GM19240 (cell line): ENCODE results near the gene COTL1.
"Not testable (repeated sequence)": the region's sequence is repeated elsewhere in the genome, so short reads cannot be mapped to it uniquely, and the experiment has no call there.

Experiments used
- DNase-seq: peaks from one replicate; pipeline ENCODE4 v3.0.0; 2011; ENCODE audit warnings: low spot score; ENCODE audit not compliant: insufficient read length

Gene COTL1

GRCh38 chr16:84572096-84572495, 45.8 kb downstream of the COTL1 start:
- DNase-seq, result no peak

DNA sequence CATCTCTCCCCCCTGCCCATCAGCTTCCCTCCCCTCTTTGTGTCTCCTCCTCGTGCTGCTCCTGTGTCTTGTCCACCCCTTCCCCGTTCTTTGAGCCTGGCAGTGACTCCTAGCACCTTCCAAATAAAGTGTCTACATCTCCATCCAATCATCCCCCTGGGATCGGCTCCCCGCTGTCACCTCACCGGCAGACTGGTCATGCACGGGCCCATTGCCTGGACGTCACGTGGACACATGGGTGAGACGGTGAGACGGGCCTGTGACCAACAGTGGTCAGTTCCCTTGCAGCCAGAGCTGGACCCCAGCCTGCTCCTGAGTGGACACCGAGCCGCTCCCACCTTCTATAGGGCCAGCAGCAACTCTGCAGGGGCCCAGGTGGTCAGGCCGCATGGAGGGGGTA, 46.4 kb downstream of the COTL1 start:
- no peak for DNase-seq

DNA sequence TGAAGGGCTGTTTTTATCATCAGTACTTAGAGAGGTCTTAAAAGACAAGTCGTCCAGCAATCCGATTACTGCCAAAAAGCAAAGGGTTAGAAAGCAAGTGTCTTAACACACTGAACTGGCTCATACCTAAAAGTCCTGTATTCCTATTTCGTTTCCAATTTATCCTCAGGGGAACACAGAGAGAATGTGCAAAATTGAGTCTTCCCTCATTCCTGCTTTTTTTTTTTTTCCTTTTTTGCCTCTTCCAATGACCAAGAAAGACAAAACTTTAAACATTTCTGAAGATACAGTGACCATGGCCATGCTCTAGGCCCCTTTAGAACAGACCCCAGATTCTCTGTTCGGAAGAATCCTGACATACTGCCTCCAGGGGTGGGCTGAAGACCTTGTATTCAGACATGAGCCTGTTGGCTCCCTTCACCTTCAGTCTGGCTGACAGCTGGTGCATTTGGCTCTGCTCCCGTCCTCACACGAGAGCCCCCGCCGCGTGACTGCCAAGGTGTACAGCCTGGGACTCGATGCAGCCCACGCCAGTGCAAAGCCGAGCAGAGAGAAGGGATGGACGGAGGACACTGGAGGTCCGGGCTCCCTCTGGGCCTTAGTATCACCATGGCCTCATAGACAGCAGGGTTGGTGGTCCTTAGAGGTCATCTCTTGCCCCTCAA, 47.0 kb downstream of the COTL1 start:
- no peak for DNase-seq

GRCh38 chr16:84569382-84569987, 48.4 kb downstream of the COTL1 start:
- no peak for DNase-seq

- no peak for DNase-seq
Measured at GRCh38 chr16:84568066-84568465, 49.8 kb downstream of the COTL1 start.

- DNase-seq, result no peak
Measured at GRCh38 chr16:84567286-84567962, 50.5 kb downstream of the COTL1 start.

- no peak for DNase-seq
Measured at GRCh38 chr16:84566545-84567257, 51.2 kb downstream of the COTL1 start.

DNA sequence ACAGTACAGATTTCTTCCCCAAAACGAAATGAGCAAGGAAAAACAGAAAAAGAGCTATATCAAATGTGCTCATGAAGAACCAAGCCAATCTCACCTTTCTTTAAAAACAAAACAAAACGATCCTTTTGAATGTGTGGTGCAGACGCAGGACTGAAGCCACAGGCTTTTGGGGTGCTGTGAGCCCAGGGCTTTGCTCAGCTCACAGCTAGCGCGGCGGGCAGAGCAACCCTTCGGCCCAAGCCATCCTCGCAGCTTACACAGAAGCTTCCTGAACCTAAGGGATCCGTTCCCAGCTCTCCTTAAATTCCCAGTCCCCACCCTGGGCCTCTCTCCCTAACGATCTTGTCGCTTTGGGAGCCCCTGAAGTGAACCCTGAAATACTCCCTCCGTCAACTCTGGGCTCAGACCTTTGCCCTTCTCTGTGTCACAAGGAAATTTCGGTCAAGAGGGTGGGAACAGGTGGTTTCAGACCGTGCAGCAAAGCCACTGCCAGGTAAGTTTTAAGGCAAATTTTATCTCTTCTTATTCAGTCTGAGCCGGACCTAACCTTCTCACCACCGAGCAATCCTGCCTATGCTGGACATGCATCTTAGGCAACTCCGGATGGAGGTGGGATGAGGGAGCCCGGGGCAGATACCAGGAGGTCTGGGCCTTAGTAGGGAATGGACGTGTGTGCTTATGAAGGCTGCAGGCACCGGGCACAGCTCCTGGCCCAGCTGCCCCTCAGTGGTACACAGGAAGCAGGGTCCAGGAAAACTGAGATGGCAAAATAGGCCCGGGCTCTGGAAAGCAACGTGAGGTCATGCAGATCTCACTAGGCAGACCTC, 52.0 kb downstream of the COTL1 start:
- DNase-seq, result no peak

GRCh38 chr16:84563786-84564420, 54.0 kb downstream of the COTL1 start:
- no peak for DNase-seq

GRCh38 chr16:84563064-84563715, 54.7 kb downstream of the COTL1 start:
- DNase-seq, result no peak

DNA sequence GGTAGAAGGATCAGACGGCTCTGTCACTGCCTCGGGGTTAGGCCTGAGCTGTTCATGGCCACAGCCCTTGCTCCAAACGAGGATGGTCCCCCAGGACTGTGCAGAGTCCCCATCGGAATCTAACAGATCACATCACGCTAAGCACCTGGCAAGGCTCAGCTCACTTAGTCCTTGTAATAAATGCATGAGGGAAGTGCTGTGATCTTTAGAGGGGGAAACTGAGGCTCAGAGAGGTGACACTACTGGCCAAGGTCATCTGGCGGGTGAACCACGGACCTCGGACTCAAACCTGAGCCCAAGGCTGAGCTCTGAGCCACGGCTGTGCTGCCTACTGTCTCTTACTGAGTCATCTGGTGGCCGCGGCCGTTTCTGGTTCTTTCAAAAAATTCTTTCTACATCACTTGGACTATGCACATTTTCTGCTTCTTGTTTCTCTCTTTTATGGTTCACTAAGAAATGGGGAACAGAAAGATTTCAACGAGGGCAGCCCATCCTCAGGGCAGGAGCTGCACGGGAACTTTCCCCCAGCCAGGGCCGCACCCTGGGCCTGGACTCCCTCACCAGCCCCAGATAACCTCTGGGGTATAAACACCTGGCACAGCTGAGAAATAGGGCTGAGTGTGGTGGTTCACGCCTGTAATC, 55.6 kb downstream of the COTL1 start:
- peak; percentile 23 for DNase-seq

GRCh38 chr16:84561291-84561690, 56.6 kb downstream of the COTL1 start:
- no peak for DNase-seq

GRCh38 chr16:84560269-84560668, 57.6 kb downstream of the COTL1 start:
- no peak for DNase-seq

- no peak for DNase-seq
Measured at GRCh38 chr16:84559311-84559932, 58.5 kb downstream of the COTL1 start.

GRCh38 chr16:84558850-84559249, 59.0 kb downstream of the COTL1 start:
- DNase-seq, result not testable (repeated sequence)

- DNase-seq, result no peak
Measured at GRCh38 chr16:84557504-84557903, 60.4 kb downstream of the COTL1 start.

DNA sequence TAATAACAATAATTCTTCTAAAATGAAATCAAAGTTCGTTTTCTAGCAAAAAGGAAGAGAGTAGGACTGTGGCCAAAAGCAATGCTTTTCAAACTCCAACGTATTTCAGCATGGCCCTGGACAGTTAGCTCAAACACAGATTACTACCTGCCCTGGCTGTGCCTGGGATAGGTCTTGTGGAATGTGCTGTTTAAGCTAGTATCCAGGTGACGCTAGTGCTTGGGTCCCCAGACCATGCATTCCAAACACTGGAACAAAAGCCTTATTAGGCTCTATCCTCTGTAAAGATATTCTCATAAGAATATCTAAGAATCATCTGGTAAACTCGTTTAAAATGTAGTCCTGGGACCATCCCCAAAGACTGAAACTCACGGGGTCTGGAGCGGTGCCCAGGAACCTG, 60.8 kb downstream of the COTL1 start:
- no peak for DNase-seq

DNA sequence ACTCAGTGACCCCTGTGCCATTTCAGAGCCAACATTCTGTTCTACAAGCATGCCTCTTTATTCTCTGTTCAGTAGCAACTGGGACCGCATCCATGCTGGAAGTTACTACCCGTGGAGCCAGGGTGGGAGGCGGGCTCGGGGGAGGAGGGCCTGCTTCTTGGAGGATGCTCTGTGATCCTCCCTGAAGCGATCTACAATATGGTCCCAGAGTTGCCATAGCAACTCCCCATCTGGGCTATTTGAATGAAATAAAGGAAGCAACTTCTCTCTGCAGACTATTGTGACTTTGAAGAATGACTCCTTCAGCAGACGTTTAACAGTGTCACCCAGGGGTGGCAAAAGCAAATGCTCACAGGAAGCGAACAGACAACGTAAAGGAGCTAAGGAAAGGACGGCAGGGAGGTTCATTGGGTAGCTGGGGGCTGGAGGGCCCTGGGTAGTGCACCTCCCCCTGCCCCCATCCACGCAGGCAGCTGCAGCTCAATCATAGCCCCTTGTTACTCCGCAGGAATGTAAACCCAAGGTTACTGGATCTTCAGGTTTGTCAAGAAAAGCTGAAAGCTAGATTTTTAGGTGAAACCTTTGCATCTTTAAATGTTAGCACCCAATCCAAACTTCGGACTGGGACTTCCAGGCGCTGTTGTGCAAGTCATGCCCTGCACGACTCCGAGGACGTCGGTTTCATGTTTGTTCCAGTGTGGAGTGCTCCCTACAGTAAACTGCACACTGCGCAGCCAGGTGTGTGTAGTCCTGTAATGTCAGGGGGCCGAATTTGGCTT, 62.3 kb downstream of the COTL1 start:
- no peak for DNase-seq
